Measurements from ENCODE around the gene PCGF3. TPM values are rescaled to one million over a fixed set of nuclear protein-coding genes. Genes with fewer than 3 reads are reported as not detected.
"Not testable (repeated sequence)": the region's sequence is repeated elsewhere in the genome, so short reads cannot be mapped to it uniquely, and the experiment has no call there.

The PCGF3 gene
- polyA plus RNA-seq, 1 donor, result 62.9 TPM

DNA sequence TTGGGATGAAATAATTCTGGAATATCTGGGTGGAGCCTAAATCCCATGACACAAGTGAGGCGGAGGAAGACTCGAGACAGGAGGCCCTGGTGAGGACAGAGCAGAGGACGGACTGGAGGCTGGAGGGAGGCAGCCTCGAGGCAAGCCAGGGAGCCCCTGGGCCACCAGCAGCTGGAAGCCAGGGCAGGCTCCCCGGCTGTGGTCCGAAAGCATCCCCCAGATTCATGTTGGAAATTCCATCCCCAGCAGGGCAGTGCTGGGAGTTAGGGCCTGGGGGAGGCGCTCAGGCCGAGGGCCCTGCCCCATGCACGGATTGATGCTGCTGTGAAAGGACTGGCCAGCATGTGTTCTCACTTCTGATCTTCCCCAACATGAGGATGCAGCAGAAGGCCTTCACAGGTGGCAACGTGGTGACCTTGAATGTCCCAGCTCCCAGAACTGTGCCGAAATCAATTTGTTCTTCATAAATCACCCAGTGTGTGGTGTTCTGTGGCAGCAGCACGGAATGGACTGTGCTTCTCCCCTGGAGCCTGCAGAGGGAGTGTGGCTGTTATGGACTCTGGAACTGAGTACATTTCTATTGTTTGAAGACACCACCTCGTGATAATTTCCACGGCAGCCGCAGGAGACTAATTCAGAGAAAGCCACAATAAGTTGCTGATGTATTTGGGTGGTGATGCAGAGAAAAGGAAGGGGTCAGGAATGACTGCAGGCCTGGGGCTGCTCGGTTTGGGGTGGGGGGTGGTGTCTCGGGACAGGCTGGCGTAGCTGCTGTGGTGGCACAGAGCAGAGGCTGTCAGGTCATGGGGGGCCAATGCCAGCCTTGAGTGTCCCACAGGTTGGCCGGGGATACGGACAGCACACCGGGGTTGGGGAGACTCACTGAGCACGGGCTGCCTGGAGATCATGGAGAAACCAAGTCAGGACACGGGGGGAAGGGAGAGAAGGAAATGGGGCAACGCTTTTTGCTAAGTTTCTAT is 56.9 kb downstream of the PCGF3 start:
- DNase-seq (ENCODE audit: low read depth), result no peak

GRCh38 chr4:763191-763810 is 57.7 kb downstream of the PCGF3 start:
- no peak for DNase-seq (ENCODE audit: low read depth)

GRCh38 chr4:763922-764321 is 58.3 kb downstream of the PCGF3 start:
- no peak for DNase-seq (ENCODE audit: low read depth)

DNA sequence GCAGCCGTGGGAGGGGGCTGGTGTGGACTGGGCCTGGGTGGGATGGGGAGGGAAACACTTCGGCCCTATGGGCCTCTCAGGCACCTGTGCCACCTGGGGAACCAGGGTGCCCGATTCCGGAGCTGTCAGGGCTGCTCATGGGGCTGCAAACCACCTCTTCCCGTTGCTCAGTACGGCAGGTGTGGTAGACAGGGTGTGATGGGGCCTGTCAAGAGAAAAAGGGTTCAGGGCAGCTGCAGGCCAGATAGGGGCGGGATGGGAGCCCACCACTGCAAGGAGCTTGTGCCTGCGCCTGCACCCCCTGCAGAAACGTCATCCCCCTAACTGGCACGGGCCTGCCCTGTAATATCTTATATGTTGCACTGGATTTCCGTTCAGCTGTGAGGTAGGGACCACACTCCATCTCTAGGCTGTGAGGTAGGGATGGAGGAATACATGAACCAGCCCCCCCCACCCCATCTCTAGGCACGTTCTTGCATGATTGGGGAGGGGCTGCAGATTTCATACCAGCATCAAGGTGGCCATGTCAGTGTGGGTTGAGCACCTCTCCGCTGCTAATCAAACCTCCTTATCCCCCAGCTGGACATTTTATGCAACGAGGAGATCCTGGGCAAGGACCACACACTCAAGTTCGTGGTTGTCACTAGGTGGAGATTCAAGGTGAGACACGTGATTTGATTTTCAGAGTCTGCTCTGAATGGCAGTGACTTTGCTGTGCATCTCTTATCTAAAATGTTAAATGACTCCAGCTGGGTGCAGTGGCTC is 59.0 kb downstream of the PCGF3 start:
- DNase-seq (ENCODE audit: low read depth), result no peak

DNA sequence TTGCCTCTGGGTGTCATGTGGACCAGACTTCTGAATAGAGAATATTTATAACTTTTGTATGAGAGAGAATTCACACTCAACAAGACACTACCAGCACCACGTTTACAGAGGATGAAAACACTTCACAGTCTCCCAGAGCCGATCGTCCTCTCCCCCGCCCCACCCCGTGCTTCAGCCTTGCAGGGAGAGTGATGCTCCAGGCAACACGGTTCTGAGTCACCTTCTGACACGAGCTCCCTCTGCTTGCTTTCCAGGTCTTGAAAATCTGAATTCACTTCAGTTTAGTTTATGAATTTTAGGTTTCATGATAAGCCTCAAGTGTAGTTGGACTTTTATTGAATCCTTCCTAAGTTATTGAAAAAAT is 60.5 kb downstream of the PCGF3 start:
- DNase-seq (ENCODE audit: low read depth), result no peak

DNA sequence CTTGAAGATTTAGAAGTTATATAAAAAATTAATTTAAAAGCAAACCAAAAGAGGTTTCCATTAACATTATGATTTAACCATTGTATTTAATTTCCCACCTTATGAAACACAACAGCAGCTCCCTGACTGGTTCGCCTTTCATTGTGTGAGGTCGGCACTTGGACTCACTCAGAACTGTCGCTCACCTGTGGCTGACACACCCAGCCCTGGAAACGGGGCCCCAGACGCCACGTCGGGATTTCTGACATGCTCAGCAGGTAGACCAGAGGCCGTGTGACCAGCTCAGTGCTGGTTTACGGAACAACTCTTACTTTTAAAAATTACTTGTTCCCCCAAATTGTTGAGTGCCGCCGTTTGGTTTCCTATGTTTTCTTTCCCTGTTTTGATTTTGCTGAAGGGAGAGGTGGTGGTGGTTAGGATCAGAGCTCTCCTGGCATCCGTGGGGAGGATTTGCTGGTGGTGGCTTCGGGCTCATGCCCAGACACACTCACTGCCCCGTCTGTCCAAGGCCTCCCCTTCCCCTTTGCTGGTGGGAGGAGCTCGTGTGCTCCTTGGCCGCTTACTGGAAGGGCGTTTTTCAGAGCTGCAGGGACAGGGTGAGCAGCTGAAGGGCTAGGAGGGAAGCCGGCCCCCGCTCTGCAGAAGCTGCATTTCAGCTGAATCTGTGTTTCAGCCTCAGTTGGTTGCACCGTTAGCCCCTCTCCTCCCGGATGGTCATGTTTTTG is 61.1 kb downstream of the PCGF3 start:
- DNase-seq (ENCODE audit: low read depth), result no peak

DNA sequence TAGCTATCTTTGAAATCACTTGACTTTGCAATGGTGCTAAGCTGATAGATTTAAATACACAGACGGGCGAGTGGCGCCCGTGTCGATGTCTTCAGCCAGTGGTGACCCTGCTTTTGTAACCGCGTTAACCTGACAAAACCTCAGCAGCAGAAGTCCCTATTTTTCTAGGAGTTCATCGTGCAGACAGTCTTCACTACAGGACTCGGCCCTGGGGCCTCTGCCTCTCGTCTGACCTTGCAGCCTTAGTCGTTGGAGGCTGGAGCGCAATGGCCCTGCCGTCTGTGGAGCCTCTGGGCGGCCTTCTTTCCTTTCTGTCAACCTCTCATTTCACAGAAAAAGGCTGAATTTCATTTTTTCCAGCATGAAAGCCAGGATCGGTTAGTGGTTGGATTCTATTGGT is 62.4 kb downstream of the PCGF3 start:
- DNase-seq (ENCODE audit: low read depth), result no peak

DNA sequence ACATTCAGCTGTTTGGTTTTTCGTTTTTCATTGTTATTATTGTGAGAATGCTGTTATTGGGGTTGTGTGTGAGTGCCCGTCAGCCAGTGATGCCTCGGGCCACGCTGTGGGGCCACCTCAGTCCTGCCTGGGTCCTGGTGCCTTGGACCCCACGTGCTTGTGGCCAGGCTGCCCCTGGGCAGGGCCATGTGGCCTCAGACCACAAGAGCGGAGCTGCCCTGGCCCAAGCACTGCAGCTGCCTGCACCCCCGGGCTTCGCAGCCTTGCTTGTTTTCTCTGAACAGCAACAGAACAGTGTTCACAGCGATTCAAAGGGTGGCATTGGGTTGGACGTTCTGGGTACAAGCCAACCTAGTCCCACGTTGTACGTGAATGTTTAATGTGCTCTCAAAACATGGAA is 63.4 kb downstream of the PCGF3 start:
- no peak for DNase-seq (ENCODE audit: low read depth)

DNA sequence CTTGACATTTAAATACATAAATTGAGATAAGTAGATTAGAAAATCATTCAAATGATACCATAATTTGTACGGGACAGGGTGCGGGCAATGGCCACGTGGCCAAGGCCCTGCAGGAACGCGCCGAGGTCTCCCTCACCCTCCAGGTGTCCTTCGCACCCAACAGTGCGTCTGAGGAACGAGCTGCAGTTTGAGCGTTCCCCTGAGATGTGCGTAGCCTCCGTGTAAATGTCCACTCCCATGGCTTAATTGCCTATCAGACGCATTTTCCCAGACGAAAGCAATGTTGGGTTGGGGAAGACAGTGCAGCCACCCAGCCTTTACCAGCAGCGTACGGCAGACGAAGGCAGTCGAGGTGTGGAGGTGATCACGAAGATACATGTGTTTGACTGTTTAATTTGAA is 63.9 kb downstream of the PCGF3 start:
- no peak for DNase-seq (ENCODE audit: low read depth)

GRCh38 chr4:770022-770421 is 64.4 kb downstream of the PCGF3 start:
- DNase-seq (ENCODE audit: low read depth), result no peak

GRCh38 chr4:771464-771863 is 65.8 kb downstream of the PCGF3 start:
- DNase-seq (ENCODE audit: low read depth), result no peak

GRCh38 chr4:772118-772517 is 66.5 kb downstream of the PCGF3 start:
- DNase-seq (ENCODE audit: low read depth), result no peak

DNA sequence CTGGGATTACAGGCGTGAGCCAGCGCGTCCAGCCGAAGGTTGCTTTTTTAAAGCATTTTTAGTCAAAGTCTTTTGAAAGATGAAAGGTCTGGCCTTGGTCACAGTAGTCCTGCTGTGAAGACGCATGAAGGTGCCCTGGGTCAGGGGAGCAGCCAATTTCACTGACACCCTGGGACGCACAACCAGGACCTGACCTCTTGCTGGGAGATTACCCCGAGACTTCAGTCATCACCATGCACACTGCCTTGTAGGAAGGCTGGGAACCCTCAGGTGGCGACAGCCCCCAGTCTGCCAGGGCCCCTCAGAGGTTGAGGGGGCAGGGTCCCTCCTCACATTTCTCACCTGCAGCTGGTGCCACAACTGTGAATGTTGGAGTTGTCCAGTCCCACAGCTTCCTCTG is 67.1 kb downstream of the PCGF3 start:
- no peak for DNase-seq (ENCODE audit: low read depth)

GRCh38 chr4:773214-773613 is 67.6 kb downstream of the PCGF3 start:
- no peak for DNase-seq (ENCODE audit: low read depth)

GRCh38 chr4:774419-775092 is 68.9 kb downstream of the PCGF3 start:
- not testable (repeated sequence) for DNase-seq (ENCODE audit: low read depth)

GRCh38 chr4:775485-775884 is 69.9 kb downstream of the PCGF3 start:
- not testable (repeated sequence) for DNase-seq (ENCODE audit: low read depth)

DNA sequence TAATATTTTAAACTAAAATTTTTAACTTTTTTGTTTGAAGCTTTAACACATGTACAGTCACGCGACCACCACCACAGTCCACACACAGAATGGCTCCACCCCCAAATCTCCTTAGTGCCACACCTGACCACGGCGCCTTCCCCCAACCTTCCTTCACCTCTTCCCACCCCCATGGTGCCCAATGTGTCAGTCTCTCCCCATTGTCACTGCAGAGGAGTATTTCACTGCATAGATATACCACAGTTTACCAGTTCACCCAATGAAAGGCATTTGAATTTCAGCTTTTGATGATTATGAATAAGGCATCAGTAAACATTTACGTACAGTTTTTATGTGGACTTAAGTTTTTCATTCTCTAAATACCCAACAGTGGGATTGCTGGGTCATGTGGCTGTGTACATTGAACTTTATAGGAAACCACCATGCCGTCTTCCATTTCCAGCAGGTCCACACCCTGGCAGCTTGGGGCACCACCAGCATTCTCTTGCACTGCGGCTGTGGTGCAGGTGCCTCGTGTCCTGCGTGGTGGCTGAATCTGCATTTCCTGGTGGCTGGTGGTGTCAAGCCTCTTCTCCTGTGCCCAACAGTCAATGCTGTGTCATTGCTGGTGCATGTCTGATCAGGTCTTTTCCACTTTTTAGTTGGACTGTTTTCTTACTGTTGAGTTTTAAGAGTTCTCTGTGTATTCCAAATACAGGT is 71.3 kb downstream of the PCGF3 start:
- no peak for DNase-seq (ENCODE audit: low read depth)

GRCh38 chr4:777520-778262 is 72.1 kb downstream of the PCGF3 start:
- DNase-seq (ENCODE audit: low read depth), result no peak

DNA sequence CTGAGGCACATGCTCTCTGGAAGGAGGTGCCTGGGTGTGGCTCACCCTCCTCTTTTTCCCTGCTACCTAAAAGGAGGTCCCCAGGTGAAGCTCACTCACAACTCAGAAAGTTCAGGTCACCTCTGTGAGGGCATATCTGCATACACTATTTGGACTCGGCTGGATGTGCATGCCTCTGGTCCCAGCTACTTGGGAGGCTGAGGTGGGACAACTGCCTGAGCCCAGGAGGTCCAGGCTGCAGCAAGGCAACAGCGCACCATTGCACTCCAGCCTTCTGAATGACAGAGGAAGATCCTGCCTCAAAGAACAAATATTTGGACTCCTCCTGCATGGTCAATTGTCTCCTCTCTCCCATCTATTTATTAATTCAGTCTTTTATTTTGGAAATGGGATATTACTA is 73.9 kb downstream of the PCGF3 start:
- DNase-seq (ENCODE audit: low read depth), result no peak

GRCh38 chr4:780255-780654 is 74.6 kb downstream of the PCGF3 start:
- DNase-seq (ENCODE audit: low read depth), result not testable (repeated sequence)

Measured in forelimb muscle (tissue), 1 donor.